Left kidney (tissue), 2 donors: ENCODE measurements around the gene ZBTB25. TPM values are rescaled to one million over a fixed set of nuclear protein-coding genes. Genes with fewer than 3 reads are reported as not detected.
A peak's percentile ranks its signal among the peaks of the same experiment; 100 is the strongest.

Experiments
- DNase-seq: peaks from one replicate; pipeline ENCODE4 v3.0.0-alpha.2; 2013
- polyA plus RNA-seq: library from polyadenylated mRNA; unstranded; fragments of 120-200 nt; gene quantifications from one replicate; pipeline ENCODE4 v1.2.1, GENCODE V29; 2013; ENCODE audit not compliant: insufficient read length

The ZBTB25 gene
- polyA plus RNA-seq, 1 donor, result 14.6 TPM

DNA sequence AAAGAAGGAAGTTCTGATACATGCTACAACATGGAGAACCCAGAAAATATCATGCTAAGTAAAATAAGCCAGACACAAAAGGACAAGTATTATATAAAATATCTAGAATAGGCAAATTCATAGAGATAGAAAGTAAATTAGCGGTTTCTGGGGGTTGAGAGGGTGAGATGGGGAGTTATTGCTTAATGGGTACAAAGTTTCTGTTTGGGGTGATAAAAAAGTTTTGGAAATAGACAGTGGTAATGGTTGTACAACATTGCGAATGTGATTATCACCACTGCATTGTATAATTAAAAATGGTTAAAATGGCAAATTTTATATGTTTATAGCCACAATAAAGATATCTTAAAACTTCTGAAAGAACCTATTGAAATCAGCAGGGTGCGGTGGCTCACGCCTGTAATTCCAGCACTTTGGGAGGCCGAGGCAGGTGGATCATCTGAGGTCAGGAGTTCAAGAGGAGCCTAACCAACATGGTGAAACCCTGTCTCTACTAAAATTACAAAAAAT, 15.0 kb downstream of the ZBTB25 start:
- no peak for DNase-seq

DNA sequence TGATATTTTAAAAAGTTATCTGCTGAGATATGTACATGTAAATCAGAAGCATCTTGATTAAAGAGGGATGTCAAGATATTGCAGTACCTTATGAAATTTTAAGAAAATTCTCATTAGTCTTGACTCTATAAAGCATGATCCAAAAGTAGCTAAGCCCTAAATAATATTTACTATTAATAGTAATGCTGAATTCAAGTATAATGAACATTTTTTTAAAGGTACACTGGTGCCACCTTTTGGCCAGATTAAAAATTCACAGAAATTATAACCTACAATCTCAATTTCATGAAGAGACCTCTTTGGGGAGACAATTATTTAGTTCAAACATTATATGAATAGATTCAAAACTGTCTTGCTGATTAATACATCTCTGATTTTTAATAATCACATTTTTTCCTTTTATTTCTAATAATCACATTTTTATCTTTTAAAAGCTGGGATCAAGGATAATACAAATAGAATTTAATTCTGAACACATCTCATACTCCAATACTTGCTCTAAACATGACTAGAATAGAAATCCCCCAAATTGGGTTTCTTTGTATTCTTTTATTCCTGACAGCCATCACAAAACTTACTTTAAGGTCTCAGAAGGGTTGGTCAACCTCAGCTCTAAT, 24.9 kb downstream of the ZBTB25 start:
- no peak for DNase-seq

DNA sequence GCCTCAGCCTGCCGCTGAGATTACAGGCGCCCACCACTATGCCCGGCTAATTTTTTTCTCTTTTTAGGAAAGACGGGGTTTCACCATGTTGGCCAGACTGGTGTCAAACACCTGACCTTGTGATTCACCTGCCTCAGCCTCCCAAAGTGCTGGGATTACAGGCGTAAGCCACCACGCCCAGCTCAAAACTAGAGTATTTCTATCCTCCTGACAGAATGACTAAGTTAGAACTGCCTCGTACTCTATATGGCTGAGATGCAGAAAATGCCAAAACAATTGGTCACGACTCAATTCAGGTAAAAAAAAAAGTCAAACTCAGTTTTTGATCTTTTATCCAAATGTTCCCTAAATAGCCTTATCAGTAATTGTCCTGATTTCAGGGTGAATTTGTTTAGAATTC, 27.2 kb downstream of the ZBTB25 start:
- DNase-seq, result no peak

DNA sequence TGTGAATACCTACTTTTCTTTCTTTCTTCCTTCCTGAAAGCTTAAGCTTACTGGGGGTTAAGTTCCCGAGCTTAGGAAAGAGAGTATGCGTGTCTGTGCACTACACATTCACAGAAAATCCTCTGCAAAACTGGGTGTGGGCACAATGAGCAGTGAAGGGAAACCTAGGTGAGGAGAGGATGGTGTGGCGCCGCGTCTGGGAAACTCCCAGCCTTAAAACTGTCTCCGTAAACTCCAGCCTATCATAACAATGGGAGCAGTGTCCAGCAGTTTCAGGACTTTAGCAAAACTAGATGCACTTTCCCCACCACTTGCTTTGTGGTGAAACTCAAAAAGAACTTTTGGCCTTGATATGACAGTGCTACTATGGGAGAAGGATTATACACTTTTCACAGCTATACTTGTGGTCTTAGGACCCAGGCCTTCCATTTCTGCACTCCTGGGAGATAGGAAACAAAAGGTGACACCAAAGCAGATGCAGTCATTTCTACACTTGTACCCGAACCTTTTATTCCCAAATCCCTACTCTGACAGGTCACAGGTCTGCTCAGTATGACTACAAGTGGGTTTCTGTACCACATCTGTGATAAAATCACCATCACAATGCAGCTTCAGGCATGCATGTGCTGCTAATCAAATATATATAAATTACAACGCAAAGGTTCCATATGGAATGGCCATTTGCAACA, 27.9 kb downstream of the ZBTB25 start:
- DNase-seq, result no peak

DNA sequence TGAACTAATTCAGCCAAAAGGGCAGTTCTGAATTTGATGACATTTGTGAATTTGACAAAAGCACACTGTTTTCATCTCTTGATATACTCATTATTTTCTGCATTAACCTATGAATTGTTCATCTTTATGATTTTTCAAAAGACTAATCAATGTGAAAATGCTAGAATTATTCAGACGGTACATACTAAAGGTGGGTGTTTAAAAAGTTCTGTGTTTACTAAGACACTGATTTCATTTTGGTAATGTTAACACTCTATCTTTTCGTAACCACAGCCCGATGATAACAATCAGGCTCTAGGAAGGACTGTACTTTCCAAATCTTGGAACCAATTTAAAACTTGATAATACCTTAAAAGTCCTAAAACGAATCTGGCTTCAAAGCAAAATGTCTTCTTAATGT, 28.9 kb downstream of the ZBTB25 start:
- DNase-seq, result no peak

DNA sequence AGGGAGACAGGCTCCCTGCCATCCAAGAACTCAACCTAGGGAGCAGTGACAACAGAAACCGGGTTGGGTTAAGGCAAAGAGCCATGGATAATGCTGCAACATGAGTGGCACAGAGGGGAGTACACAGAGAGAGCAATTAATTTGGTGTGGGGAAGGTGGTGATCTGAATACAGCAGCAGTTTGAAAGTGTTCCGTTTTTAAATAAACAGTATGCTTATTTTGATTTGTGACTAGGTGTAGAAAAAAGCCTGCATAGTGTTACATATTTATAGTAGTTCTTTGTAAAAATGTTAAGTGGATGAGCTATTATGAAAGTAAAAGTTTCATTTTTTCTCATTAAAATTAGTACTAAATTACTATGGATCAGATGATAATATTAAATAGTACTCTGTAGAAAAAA, 29.6 kb downstream of the ZBTB25 start:
- no peak for DNase-seq

DNA sequence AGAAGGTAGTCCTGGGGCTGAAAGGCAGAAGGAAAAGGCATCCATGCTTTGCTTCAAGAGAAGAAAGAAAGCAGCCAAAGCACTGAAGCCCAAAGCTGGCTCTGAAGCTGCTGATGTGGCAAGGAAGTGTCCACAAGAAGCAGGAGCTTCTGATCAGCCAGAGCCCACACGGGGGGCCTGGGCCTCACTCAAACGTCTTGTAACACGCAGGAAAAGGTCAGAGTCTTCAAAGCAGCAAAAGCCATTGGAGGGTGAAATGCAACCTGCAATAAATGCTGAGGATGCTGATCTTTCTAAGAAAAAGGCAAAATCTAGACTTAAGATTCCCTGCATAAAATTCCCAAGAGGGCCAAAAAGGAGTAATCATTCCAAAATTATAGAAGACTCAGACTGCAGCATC, 35.2 kb downstream of the ZBTB25 start:
- DNase-seq, result no peak

DNA sequence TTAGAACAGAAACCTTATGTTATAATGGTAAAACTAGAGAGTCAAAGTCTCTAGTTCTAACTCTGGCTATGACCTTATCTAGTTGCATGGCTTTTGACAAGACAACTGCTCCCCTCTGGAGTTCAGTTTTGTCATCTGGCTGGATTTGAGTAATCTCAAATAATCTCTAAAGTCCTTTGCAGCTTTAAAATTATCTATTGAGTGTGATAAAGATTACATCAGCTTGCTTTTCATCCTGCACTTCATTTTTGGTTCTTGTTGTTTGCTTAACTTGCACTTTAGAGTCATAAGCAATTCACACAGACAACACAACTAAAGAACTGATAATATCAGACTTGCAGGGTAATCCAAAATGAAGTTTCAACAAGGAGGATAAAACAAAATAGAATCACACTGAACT, 36.1 kb downstream of the ZBTB25 start:
- no peak for DNase-seq

DNA sequence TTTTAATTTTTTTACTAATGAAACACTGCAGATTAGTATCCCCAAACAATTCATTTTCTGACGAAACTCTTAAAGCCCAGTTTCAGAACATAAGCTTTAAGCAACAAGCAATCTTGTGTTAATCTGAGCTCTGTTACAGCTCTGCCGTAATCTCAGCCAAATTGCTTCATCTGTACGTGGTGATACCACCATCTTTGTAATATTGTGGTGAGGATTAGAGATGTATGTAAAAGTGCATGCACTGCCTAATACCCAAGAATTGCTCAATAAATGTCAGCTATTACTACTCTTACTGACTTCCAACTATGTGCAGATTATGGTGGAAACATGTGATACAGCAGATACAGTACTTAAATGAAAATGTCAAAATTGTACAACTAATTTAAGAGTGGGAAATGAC, 36.5 kb downstream of the ZBTB25 start:
- DNase-seq, result no peak

DNA sequence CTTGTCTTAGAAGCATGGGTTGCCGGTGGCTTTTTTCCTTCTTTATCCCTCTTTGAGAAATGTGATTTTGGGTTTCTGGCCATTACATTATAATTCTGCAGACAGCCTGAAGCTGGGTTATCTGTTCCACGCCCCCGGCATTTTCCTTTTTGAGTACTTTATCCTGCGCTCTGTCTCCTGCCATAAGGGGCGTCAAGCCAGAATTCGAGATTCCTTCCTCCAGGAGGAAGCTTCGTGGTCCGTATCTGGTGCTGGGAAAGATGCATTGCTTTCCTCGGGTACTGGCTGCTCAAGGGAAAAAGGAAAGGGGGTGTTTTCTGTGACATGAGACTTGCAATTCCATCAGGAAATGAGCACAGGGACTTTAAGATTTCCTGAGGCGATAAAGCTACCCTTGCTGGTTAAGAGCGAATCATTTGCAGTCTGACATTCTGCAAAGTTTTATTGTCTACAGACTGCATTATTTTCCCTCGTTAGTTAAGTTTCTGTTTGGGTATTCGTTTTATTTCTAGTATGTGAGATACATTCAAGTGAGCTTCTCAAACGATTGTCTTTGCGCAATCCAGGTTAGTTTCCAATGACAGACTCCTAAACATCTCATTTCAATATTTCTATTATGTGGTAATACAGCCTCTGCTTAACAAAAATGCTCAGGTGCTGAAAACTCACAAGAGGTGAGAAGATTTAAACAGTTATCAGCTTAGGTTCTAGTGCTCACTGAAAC, 37.6 kb downstream of the ZBTB25 start:
- peak; percentile 48 for DNase-seq

DNA sequence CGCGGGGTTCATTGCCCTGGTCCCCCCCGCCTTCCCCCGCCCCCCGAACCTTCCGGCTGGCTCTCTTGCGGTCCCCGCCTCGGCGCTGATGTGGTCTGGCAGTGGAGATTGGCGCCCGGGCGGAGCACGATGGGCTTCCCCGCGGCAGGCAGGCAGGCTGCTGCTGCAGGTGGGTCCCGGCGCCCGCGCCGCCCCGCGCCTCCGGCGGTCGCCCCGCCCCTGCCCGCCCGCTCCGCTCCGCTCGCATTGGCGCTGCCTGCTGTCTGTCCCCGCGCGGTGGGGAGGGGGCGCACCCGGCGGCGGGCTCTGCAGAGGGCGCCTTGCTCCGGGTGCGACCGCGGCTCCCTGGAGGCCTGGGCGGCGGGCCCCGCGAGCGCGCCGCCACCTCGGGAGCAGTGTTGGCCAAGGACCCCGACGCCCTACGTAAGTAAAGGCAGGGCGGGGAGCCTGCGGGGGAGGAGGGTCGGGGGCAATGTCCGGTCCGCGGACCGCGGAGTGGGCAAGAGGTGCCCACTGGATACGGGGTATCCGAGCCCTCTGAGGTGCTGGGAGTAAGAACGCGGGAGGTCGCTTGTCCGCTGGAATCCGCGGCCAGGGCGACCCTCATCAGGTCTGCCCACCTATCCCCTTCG, 38.3 kb downstream of the ZBTB25 start, which contains the start of gene AKAP5:
Gene AKAP5 (plus strand): TSS at position 309 of the 632 bp plus-strand sequence. CDS start 2,896 bp downstream, outside the sequence.
- DNase-seq, result peak; percentile 68

DNA sequence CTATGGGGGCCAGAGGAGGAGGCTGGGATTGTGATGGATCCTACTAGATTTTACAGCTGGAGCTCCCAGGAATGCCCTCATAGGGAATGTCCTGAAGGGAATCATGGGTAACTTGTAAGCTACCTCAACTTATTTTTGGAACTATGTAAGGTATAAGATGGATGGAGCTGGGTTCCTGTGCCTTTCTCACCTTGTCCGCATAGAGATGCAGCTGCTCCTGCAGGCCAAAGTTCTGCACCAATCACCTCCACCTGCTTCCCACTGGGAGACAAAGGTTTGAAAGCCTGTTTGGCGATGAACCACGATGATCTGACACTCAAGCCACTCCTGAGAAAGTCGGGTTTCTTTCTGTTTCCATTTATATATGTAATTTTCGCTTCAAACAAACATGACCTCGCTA, 39.0 kb downstream of the ZBTB25 start:
- no peak for DNase-seq

DNA sequence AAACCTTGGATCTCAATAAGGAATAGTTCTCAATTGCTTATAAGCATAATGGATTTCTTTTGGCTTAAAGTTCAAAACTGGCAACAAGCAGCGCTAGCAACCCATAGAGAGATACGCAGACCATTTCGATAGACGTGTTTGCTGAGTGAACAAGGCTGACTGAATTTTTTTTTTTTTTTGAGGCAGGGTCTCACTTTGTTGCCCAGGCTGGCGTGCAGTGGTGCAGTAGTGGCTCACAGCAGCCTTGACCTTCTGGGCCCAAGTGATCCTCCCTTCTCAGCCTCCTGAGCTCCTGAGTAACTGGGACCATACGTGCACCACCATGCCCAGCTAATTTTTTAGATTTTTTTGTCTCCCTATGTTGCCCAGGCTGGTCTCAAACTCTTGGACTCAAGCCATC, 39.8 kb downstream of the ZBTB25 start:
- DNase-seq, result no peak

DNA sequence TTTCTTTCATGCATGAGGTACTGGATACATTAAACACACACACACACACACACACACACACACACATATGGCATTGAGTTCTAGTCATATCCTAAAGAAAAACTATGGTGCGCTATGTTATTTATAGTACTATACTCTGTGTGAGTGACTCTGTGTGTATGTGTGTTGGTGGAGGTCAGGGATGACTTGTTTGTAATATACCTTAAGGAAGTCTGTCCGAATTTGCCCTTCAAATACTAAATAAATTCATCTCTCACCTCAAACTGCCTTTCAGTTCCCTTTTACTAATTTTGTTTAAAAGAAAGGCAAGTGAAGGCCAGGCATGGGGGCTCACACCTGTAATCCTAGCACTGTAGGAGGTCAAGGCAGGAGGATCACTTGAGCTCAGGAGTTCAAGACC, 40.4 kb downstream of the ZBTB25 start:
- DNase-seq, result no peak

DNA sequence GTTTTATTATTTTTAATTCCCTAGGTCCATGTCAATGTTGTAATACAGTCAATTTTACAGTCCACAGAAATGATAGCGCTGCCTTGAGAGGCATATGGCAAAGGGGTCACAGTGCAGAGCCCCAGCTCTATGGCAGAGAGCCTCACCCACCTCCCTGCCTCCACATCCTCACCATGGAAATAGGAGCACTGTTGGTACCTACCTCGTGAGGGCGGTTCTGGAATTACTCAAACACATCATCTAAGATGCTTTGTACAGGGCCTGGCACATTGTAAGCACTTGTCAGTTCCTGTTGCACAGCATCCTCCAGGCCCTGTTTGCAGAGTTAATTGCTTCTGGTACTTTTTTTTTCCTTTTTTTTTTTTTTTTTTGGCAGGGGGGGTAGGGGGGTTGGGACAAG, 42.4 kb downstream of the ZBTB25 start:
- DNase-seq, result no peak

DNA sequence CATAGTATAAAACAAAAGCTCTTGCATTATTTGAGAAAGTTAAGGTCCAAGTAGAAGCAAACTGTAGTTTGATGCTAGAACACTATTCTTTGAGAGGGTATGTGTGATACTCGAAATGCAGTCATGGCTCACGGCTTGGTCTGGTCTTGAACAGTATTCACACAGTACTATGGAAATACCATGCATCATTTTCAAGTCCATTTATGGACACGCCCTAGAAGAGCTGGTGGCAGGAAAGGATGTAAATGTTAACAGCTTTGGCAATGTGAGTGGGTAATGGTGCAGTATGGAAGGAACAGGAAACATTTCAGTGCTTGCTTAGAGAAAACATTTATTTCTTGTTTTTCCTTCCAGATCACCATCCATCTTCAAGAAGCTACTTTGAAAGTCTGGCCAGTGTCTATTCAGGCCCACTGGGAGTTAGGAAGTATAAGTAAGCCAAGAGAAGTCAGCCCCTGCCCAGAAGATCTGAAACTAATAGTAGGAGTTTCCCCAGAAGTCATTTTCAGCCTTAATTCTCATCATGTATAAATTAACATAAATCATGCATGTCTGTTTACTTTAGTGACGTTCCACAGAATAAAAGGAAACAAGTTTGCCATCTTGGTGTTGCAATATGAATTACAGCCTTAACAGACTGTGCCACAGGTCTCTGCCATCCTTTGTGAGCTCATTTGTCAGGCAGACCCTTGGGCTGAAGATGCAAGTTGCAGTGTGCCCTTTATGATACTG, 44.1 kb downstream of the ZBTB25 start:
- no peak for DNase-seq

DNA sequence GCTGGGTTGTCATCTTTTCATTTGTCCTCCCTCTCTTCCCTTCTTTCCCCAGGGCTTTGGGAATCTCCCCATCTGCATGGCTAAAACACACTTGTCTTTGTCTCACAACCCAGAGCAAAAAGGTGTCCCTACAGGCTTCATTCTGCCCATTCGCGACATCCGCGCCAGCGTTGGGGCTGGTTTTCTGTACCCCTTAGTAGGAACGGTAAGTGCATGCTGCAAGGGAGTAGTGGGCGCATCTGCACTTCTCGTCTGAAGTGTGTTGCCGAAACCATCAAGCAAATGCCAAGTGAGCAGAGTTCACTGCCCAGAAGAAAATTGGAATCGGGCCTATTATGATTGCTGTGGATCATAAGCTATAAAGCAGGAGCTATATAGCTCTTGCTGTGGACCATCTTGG, 49.0 kb downstream of the ZBTB25 start:
- DNase-seq, result no peak

DNA sequence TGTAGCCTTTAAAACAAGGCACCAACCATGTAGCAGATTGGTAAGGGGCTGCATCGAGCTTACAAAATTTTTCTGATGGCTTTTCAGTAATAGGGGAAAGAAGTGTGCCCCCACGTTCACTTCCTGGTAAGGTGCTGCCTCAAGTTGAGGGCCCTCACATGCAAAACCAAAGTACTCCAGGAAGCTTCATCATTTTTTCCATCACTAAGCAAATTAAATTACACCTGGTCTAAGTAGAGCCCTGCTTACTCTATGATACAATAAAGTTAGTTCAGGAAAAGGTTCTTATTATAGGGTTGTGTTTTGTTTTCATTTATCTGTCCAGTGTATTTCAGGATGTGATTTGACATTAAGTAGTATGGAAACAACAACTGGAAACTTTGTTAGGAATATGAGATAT, 53.4 kb downstream of the ZBTB25 start:
- DNase-seq, result no peak

DNA sequence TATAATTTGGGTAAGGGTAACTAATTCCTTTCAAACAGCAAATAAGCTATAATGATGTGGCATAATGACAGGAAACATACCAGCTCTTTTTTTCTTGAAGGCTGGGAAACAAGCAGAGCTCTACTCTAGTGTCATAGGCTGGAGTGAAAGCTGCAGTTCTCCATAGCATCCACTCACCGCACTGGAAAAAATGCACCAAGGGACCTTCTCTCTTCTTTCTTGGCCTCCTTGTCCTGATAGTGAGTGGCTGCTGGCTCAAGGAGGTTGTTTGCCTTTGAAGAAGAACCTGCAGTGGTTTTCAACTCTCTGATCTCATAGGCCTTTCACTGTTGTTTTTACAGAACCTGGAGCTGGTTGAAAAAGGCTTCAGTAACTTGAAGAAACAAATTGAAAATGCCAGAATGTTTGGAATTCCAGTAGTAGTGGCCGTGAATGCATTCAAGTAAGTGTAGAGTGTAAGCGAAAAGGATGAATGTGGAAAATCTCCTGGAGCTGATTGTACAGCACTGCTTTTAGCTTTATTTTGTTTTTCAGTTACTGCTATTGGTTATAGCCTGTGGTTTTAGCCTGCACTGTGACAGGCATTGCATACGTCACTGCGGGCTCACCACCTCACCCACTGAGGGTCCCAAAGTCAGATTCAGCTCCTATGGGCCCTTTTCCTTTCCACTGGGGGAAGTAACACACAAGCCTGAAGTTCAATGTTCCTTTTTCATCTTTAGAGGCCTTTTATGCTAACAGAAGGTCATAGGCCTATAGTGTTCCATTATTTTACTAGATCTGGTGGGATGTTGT, 55.6 kb downstream of the ZBTB25 start:
- DNase-seq, result no peak

DNA sequence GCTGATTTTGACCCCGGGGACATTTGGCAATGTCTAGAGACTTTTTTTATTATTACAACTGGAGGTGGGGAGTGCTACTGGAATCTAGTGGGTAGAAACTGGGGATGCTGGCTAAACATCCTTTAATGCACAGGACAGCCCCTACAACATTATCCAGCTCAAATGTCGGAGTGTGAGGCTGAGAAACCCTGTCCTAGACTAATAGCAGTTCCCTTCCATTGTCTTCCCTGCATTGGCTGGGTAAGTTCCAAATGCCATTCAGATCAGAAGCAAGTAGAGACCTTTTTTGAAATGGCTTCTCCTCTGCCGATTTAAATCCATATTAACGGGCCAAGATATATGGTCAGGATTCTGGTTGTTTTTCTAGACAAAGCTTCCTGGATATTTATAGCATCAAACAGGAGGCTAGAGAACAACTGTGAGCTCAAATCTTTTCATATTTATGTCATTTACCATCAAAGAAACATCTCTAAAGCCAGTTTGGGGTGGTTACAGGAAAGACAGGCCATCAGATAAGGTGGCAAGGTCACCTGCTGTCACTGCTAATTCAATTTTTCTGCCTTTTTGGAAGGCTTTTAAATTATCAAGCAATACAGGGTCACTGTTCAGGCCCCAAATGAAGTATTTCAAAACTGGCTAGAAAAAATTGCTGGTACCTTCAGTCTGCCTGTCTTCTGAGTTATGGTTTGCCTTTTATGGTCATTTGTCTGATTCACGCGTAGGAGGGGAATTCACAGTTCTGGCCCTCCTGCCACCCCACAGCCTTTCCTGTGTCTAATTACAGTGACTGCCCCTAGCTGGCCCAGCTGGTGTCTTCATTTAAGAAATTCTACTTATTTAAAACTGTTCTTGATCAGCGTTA, 58.4 kb downstream of the ZBTB25 start:
- DNase-seq, result peak; percentile 67
